Stimulated activated CD8-positive, alpha-beta memory T cell treated with anti-CD3 and anti-CD28 coated beads, Interleukin-4, amount 100 ng/mL, for 24 hours (primary cell): ENCODE data around the gene GPR137B.
"Not testable (repeated sequence)": the region's sequence is repeated elsewhere in the genome, so short reads cannot be mapped to it uniquely, and the experiment has no call there.

ENCODE experiments used
- DNase-seq: peaks from one replicate; pipeline ENCODE4 v3.0.0-alpha.2; 2020; ENCODE audit warnings: low read depth

GPR137B gene

DNA sequence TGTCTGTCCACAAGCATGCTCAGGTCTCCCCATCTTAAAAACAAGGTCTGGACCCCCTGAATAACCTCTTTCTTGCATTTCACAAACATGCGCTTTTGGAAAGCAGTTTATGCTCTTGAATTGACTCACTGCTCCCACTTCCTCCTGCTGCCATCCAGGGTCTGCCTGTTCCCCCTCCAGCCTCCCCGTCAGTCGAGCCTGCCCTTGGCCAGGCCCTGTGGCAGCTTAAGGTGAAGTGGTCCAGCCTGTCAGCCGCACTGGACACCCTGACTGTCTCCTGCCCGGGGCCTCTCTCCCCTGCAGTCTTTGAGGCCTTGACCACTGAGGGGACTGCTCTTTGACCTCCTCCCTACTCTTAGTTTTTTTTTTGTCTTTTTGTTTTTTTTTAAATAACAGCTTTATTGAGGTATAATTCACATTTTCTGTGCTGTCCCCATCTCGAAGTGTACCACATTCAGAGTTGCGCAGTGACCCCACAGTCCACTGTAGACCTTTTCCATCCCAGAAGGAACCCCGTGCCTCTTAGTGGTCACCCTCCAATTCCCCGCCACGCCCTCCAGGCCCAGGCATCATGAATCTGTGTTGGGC lies 18.3 kb downstream of the GPR137B start:
- no peak for DNase-seq

DNA sequence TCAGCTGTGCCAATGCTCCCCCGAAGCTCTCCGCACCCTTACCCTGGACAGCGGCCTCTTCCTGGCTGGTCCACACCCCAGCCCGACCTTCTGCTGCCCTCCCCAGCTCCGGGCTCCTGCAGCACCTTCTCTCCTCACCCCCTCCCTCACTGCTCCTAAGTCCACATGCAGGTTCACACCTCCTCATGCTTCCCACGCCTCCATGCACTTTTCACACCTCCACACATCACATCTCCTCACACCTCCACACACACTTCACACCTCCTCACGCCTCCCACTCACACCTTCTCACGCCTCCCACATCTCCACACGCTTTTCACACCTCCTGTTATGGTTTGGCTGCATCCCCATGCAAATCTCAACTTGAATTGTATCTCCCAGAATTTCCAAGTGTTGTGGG lies 18.9 kb downstream of the GPR137B start:
- DNase-seq: no peak

DNA sequence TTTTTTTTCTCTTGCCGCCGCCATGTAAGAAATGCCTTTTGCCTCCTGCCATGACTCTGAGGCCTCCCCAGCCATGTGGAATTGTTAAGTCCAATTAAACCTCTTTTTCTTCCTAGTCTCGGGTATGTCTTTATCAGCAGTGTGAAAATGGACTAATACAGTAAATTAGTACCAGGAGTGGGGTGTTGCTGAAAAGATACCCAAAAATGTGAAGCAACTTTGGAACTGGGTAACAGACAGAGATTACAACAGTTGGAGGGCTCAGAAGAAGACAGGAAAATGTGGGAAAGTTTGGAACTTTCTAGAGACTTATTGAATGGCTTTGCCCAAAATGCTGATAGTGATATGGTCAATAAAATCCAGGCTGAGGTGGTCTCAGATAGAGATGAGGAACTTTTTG lies 19.4 kb downstream of the GPR137B start:
- not testable (repeated sequence) for DNase-seq

DNA sequence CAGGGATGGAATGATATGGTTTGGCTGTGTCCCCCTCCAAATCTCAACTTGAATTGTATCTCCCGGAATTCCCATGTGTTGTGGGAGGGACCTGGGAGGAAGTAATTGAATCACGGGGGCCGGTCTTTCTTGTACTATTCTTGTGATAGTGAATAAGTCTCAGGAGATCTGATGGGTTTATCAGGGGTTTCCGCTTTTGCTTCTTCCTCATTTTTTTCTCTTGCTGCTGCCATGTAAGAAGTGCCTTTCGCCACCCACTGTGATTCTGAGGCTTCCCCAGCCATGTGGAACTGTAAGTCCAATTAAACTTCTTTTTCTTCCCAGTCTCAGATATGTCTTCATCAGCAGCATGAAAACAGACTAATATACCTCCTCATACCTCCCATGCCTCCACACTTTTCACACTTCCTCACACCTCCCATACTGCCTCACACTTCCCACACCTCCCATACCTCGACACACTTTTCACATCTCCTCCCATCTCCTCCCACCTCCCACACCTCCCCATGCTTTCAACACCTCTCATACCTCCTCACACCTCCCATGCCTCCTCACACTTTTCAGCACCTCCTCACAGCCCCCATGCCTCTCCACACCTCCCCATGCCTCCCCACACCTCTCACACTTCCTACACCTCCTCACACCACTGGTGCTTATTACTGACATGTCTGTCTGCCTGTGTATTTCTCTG lies 21.3 kb downstream of the GPR137B start:
- no peak for DNase-seq

DNA sequence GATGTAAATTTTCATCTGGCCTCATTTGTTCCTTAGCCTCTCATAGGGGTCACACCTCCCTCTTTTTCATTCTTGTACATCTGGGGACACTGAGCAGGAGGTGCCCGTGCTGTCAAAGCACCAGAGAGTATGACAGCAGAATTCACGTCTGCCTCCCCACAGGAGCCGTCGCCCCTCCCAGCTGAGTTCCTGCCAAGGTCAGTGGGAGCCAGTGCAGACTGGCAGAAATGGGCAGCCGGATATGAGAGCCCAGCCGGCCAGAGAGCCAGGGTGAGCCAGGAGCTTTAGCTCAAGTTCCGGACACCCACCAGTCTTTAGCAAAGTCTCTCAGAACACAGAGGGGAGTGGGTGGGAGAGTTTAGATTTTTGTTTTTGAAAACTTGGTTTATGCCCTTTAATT lies 21.9 kb downstream of the GPR137B start:
- no peak for DNase-seq

DNA sequence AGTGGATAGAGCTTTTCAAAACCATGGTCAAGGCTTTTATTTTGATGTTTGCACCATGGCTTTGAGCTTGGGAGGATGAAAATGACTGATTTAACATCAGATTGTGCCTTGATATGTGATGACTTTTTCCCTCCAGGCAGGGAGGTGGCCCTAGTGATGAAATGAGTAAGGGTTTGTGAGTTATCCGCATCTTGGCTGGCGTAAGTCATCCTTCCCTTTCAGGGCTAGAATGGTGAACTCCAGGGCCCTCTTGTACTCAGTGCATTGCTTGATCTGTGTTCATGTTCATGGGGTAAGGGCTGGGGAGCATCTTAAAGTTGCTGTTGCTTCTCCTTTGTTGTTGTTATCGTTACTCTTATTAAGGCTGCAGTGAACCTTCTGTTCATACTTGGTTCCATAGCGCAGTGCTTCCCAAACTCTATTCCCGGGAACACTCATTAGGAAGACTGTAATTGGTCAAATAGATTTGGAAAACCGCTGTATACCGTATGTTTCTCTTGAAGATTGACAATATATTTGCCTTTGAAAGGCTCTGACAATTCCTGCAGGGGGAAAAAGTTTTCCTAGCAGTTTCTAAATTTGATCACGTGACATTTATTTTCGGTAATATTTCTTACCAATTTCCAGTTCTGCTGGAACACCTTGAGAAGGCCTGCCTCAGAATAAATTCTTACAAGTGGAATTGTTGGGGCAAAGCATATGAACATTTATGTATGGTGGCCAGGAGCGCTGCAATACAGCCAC lies 23.1 kb downstream of the GPR137B start:
- no peak for DNase-seq

DNA sequence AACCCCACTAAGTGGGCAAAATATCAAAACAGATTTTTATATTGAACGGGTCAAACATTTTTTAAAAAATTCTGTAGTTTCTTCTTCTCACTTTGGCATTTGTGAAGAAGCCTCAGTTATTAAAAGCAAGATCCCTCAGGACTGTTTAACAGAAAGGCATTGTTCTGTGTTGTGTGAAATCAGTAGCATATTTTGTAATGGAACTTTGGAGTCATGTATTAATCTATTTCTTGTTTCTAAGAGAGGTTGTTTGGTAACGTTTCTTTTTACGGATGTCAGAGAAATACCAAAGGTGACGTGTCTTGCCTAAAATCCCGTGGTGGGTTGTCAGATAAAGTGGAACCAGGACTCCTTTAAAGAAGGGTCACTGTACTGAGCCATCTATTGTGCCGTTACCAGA lies 23.7 kb downstream of the GPR137B start:
- DNase-seq: no peak

DNA sequence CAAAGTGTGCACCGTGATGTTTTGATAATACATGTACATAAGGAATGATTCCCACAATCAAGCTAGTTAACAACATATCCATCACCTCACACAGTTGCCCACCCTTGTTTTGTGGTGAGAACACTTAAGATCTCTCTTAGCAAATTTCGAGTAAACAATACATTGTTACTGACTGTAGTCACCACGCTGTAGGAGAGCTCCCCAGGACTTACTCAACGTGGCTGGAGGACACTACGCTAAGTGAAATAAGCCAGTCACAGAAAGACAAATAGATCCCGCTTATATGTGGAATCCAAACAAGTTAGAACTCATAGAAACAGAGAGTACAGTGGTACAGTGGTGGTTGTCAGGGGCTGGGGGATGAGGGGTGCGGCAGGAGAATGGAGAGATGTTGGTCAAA lies 24.8 kb downstream of the GPR137B start:
- no peak for DNase-seq

DNA sequence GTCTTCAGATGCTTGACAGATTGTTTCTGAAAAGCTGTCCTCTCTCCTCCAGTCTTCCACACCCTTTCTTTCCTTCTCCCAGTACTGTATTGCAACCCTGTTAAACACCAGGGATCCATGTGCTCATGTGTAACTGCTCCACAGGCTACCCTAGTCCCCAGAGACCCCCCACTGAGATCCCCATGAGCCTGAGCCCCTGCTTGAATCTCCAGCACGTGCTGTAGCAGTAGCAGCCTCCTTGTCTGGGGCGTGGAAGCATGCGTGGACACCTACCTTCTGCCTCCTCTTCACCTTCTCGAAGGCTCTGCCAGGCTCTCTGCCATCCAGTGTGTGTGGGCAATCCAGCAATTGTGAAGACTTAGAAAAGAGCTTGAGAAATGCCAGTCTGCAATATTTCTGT lies 25.2 kb downstream of the GPR137B start:
- DNase-seq: no peak

DNA sequence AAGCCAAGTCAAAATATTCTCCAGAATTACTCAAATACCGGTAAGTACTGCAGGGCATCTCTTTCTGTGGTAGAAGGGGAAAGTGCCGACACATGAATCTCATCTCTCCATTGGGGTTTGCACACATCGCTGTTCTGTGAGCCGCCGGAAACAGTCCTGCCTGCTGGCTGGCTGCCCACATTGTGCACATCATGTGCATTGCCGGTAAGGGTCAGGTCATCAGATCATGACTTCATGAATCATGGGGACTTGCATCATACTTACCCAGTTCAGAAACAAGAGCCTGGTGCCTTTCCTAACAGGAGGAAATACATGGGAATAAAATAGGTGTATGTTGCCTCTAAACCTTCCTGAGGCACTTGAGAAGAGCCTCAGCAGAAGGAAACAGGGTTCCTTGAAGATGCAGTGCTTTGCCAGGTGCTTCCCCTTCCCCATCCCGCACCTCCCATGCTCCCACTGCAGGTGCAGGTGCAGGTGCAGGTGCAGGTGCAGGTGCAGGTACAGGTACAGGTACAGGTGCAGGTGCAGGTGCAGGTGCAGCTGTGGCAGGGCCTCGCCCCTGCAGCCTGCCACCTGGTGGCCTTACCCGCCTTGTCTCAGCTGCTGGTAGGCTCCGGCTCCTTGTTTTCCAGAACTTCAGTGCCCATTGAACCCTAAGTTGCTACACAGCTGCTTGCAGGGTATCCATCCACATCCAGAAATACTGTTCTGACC lies 26.5 kb downstream of the GPR137B start:
- DNase-seq: no peak

DNA sequence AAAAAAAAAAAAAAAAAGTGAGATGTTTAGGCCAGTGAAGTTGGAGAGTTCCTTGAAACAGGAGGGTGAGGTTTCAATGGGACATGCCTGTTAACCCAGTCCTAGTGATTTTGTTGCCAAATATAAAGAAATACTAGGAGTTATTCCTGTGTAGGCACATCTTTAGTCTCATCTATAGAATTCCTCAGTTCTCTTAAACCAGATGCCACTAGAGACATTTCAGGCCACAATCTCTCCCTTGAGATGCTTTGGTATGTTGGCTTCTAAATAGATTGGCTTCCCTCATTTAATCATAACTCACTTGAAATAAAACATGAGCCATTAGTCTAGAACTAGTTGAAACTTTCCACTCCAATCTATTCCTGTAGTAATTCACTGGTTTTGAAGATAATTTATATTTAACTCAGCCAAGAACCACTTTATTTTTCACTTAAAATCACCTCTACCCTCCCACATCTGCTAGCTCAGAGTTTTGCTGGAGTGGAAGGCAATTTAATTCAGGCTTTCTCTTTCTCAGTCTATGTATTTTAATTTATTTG lies 29.8 kb downstream of the GPR137B start:
- DNase-seq: no peak

DNA sequence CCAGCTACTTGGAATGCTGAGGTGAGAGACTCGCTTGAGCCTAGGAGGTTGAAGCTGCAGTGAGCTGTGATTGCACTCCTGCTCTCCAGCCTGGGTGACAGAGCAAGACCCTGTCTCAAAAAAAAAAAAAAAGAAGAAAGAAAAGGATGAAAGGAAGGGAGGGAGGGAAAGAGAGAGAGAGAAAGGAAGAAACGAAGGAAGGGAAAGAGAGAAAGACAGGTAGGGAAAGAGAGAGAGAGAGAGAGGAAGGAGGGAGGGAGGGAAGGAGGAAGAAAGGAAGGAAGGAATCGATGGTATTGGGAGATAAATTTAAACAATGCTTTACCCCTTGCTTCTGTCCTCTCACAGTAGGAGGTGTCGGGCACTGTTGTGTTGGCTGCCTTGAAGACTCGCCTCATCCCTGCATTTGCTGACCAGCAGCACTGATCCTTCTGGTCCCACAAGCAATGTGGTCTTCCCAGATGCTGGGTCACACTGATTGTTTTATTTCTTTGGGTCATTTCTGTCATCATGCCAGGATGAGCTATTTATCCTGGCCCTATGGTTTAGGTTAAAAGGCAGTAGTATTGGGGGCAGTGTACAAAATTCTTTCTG lies 30.9 kb downstream of the GPR137B start:
- DNase-seq: no peak

DNA sequence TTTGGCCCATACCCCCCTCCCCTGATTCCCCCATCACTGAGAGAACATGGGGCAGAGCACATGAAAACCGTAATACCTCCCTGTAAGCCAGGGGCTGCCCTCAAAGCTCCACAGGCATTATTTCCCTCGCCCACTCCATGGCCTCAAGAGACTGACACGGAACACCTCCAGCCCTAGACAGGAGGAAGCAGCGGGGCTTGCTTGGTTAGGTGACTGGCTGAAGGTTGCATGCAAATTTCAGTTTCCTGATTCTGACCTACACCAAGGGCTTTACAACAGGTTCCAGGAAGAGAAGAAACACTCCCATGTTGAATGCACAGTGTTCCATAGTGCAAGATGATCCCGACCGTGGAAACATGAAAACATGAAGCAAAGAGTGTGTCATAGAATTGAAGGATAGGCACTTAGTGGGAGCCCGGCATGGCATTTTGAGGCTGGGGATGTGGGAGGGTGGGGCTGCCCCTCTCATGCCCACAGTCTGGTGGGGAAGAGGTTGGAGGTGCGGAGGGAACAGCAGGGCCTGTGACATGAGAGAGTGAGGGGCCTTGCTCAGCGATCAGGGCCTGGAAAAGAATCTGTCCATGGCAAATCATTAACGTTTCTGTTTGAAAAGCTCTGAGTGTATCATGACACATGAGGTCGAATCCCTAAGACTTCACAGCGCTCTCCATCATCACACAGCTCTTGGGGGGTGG lies 33.5 kb downstream of the GPR137B start:
- no peak for DNase-seq

DNA sequence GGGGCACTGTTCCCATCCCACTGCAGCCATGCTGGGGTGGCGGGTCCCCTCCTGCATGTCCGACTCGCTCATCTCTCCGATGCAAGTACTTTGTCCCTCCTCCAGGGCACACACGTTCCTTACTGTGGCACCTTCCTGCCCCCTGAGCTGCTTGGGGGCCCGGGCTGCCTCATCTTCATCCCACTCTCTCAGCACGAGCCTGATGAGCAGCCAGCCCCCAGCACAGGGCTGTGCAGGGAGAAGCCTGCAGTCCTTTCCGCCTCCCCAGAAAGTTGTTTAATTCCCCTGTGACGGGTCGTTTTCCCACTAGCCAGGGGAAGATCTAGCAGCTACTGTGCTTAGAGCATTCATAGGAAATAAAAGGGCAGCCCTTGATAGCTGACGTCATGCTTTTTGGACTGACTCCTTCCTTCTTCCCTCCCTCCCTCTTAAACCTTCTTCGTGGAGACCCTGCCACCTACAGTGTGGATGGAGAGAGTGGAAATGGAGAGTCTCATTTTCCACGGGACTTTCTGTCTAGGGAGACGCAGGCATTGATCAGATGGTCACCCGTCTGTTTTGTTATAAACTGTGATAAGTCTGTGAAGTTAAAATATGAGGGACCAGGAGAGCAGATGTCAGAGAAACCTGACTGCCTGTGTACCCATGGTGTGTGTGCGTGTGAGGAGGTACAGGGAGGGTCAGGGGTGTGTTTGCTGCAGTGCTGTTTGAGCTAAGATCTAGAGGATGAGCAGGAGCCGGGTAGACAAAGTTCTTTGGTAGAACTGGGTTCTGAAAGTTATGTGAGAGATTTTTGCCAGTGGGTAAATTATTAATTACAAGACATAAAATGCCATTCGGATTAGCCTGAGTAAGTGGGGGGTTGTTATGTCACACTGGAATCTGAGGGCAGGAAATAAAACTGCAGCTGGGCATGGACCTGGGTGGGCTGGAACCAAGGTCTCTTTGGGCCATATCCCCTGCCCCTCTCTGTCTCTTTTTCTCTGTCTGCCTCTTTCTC lies 34.3 kb downstream of the GPR137B start:
- DNase-seq: no peak

DNA sequence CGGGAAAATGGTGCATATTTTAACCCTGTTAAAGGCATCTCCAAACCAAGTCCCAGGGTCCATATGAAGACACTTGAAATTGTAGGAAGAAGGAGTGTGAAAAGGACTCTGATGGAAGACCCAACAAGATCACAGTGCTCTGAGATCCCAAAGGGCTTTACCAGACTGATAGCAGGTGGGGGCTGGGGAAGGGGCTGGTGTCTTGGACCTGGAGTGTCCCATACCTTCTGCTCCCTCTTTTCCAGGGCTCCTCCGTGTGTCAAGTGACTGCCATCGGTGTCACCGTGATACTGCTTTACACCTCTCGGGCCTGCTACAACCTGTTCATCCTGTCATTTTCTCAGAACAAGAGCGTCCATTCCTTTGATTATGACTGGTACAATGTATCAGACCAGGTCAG lies 37.3 kb downstream of the GPR137B start:
- no peak for DNase-seq

DNA sequence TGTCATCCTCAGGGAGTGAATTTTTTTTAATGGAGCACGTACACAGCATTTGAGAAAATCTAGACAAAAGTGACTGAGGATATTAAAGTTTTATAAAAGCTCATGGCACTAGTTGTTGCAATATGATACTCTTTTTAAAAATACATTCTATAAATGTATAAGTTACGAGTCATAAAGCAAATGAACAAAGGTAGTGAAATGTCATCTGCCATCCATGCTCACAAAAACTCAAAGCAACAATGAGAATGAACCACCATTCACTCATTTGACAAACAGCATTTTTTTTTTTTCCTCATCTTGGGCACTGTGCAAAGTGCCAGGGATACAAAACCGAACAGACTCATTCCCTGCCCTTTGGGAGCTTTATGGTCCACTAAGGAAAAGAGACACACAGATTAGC lies 38.7 kb downstream of the GPR137B start:
- no peak for DNase-seq

DNA sequence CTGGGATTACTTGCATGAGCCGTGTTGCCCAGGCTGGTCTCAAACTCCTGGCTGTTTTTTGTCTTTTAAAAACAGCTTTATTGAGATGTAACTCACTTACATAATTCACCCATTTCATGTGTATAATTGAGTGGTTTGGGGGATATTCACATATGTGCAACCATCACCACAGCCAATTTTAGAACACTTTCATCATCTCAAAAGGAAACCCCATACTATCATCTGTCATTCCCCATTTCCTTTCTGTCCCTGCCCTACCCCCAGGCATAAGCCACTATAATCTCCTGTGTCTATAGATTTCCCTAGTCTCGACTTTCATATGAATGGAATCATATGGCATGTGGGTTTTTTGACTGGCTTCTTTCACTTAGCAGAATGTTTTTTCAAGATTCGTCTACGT lies 43.3 kb downstream of the GPR137B start:
- no peak for DNase-seq

DNA sequence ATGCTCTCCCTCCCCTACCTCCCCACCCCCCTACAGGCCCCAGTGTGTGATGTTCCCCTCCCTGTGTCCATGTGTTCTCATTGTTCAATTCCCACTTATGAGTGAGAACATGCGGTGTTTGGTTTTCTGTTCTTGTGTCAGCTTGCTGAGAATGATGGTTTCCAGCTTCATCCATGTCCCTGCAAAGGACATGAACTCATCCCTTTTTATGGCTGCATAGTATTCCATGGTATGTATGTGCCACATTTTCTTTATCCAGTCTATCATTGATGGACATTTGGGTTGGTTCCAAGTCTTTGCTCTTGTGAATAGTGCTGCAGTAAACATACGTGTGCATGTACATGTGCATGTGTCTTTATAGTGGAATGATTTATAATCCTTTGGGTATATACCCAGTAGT lies 44.1 kb downstream of the GPR137B start:
- not testable (repeated sequence) for DNase-seq

DNA sequence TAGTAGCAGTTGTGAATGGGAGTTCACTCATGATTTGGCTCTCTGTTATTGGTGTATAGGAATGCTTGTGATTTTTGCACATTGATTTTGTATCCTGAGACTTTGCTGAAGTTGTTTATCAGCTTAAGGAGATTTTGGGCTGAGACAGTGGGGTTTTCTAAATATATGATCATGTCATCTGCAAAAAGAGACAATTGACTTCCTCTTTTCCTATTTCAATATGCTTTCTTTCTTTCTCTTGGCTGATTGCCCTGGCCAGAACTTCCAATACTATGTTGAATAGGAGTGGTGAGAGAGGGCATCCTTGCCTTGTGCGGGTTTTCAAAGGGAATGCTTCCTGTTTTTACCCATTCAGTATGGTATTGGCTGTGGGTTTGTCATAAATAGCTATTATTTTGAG lies 45.7 kb downstream of the GPR137B start:
- not testable (repeated sequence) for DNase-seq

DNA sequence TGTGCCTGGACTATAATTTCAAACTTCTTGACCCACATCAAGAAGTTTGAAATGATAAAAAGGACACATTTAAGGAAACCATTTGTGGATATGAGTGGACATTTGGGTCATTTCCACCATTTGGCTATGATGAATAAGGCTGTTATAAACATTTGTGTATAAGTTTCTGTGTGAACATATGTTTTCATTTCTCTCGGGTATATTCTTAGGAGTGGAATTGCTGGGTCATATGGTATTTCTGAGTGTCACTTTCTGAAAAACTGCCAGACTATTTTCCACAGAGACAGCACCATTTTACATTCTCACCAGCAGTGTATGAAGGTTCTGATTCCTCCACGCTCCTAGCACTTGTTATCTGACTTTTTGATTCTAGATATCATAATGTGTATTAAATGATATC lies 50.8 kb downstream of the GPR137B start:
- no peak for DNase-seq
